Mesodermal cell (in vitro differentiated cells): ENCODE data around the gene SLC35A3.

Experiments used
- H3K27ac ChIP-seq: 2 replicates; pipeline ENCODE4 v1.7.0; 2013; ENCODE audit warnings: mild to moderate bottlenecking, low read depth, low read length, moderate library complexity; ENCODE audit not compliant: severe bottlenecking
- H3K36me3 ChIP-seq: 2 replicates; pipeline ENCODE4 v1.7.1; 2013; ENCODE audit warnings: mild to moderate bottlenecking, low read length, moderate library complexity; ENCODE audit not compliant: control insufficient read depth, insufficient read depth
- H3K4me1 ChIP-seq: one replicate; pipeline ENCODE4 v1.7.1; 2013; ENCODE audit warnings: mild to moderate bottlenecking, low read length; ENCODE audit not compliant: insufficient read depth, control insufficient read depth, poor library complexity, severe bottlenecking
- H3K4me3 ChIP-seq: 2 replicates; pipeline ENCODE4 v1.7.0; 2013; ENCODE audit warnings: low read length, control low read depth, mild to moderate bottlenecking; ENCODE audit not compliant: insufficient read depth, poor library complexity, severe bottlenecking; ENCODE audit errors: extremely low read depth
- H3K9me3 ChIP-seq: 2 replicates; pipeline ENCODE4 v1.7.1; 2013; ENCODE audit warnings: mild to moderate bottlenecking, low read length, moderate library complexity; ENCODE audit not compliant: control insufficient read depth
- WGBS, 2 experiments: methylation state at CpG; one replicate each; pipeline ENCODE4 v1.1.5; 2013; ENCODE audit warnings: missing lambda C conversion rate in 2 of 2; ENCODE audit not compliant: insufficient coverage in 2 of 2; 5-methylcytosine and 5-hydroxymethylcytosine counted together

SLC35A3 gene

GRCh38 chr1:100053119-100053518 lies 83.3 kb downstream of the SLC35A3 start:
- Histone ChIP-seq H3K36me3 (peaks cover 39% of the 10 kb centered on the region), H3K4me1 (peaks cover 2% of the 10 kb centered on the region), H3K4me3 (no peak overlapping the region), H3K27ac (no peak overlapping the region), H3K9me3 (no peaks in the 10 kb centered on the region)

- WGBS, 2 experiments = 100% methylated on average over 1 to 2 of the region's 4 CpGs
- H3K4me3 ChIP-seq = no peak overlapping the region
- H3K9me3 ChIP-seq = no peaks in the 10 kb centered on the region
- peaks cover 39% of the 10 kb centered on the region for H3K36me3 ChIP-seq
- H3K4me1 ChIP-seq = no peaks in the 10 kb centered on the region
- no peak overlapping the region for H3K27ac ChIP-seq
Observed at GRCh38 chr1:100053727-100054126, 83.9 kb downstream of the SLC35A3 start.

- Histone ChIP-seq H3K27ac (no peak overlapping the region), H3K36me3 (peaks cover 59% of the 10 kb centered on the region), H3K9me3 (no peaks in the 10 kb centered on the region), H3K4me1 (no peaks in the 10 kb centered on the region), H3K4me3 (no peak overlapping the region)
- 100% methylated on average over 1 of the region's 3 CpGs; no CpG with 5 or more reads in 1 of the 2 experiments for WGBS, 2 experiments
Observed at GRCh38 chr1:100061681-100062080, 91.9 kb downstream of the SLC35A3 start.

- WGBS, 2 experiments = 100% methylated on average over 1 of the region's 1 CpG
Observed at GRCh38 chr1:100065183-100065968, 95.6 kb downstream of the SLC35A3 start.

GRCh38 chr1:100065969-100066227 lies 96.1 kb downstream of the SLC35A3 start:
- no CpG with 5 or more reads among the region's 2 CpGs for WGBS, 2 experiments
- Histone ChIP-seq H3K27ac (no peak overlapping the region), H3K9me3 (no peaks in the 10 kb centered on the region), H3K4me1 (no peaks in the 10 kb centered on the region), H3K36me3 (peaks cover 82% of the 10 kb centered on the region), H3K4me3 (no peak overlapping the region)

More at GRCh38 chr1:100065183-100065968, 95.6 kb downstream of the SLC35A3 start:
- H3K36me3 ChIP-seq = peaks cover 82% of the 10 kb centered on the region
- H3K27ac ChIP-seq = no peak overlapping the region
- no peak overlapping the region for H3K4me3 ChIP-seq
- no peaks in the 10 kb centered on the region for H3K4me1 ChIP-seq
- H3K9me3 ChIP-seq = no peaks in the 10 kb centered on the region

GRCh38 chr1:100070201-100070939 lies 100.6 kb downstream of the SLC35A3 start:
- Histone ChIP-seq H3K9me3 (no peaks in the 10 kb centered on the region), H3K4me1 (no peaks in the 10 kb centered on the region), H3K4me3 (no peak overlapping the region), H3K36me3 (peaks cover 94% of the 10 kb centered on the region), H3K27ac (no peak overlapping the region)
- WGBS, 2 experiments = 92 to 100% methylated on average over 3 of the region's 5 CpGs

GRCh38 chr1:100073531-100073930 lies 103.7 kb downstream of the SLC35A3 start:
- H3K9me3 ChIP-seq = no peaks in the 10 kb centered on the region
- WGBS, 2 experiments = 100% methylated on average over 1 of the region's 3 CpGs; no CpG with 5 or more reads in 1 of the 2 experiments
- no peaks in the 10 kb centered on the region for H3K4me1 ChIP-seq
- peaks cover 81% of the 10 kb centered on the region for H3K36me3 ChIP-seq
- no peak overlapping the region for H3K27ac ChIP-seq
- no peak overlapping the region for H3K4me3 ChIP-seq

GRCh38 chr1:100074604-100075395 lies 105.0 kb downstream of the SLC35A3 start:
- no peaks in the 10 kb centered on the region for H3K4me1 ChIP-seq
- H3K36me3 ChIP-seq = peaks cover 81% of the 10 kb centered on the region
- H3K4me3 ChIP-seq = no peak overlapping the region
- WGBS, 2 experiments = 90 to 93% methylated on average over 6 to 7 of the region's 11 CpGs
- no peaks in the 10 kb centered on the region for H3K9me3 ChIP-seq
- no peak overlapping the region for H3K27ac ChIP-seq

- peaks cover 81% of the 10 kb centered on the region for H3K36me3 ChIP-seq
- H3K9me3 ChIP-seq = no peaks in the 10 kb centered on the region
- H3K4me3 ChIP-seq = no peak overlapping the region
- no peak overlapping the region for H3K27ac ChIP-seq
- no peaks in the 10 kb centered on the region for H3K4me1 ChIP-seq
- 86 to 93% methylated on average over 1 to 3 of the region's 3 CpGs for WGBS, 2 experiments
Observed at GRCh38 chr1:100075773-100076172, 106.0 kb downstream of the SLC35A3 start.

GRCh38 chr1:100076319-100076718 lies 106.5 kb downstream of the SLC35A3 start:
- Histone ChIP-seq H3K4me3 (no peak overlapping the region), H3K36me3 (peaks cover 81% of the 10 kb centered on the region), H3K9me3 (no peaks in the 10 kb centered on the region), H3K27ac (no peak overlapping the region), H3K4me1 (no peaks in the 10 kb centered on the region)
- no CpG with 5 or more reads among the region's 2 CpGs for WGBS, 2 experiments
